Ramos (cell line): ENCODE measurements around the gene ZBTB7C.

Source experiments
- in situ Hi-C: fragments of 300-500 bp; cut with MboI; formaldehyde crosslinking; loops from one replicate; pipeline ENCODE4 v1.14.3; 2022; ENCODE audit warnings: low sequenced_read_pairs; ENCODE audit not compliant: unreplicated experiment

The ZBTB7C gene

DNA sequence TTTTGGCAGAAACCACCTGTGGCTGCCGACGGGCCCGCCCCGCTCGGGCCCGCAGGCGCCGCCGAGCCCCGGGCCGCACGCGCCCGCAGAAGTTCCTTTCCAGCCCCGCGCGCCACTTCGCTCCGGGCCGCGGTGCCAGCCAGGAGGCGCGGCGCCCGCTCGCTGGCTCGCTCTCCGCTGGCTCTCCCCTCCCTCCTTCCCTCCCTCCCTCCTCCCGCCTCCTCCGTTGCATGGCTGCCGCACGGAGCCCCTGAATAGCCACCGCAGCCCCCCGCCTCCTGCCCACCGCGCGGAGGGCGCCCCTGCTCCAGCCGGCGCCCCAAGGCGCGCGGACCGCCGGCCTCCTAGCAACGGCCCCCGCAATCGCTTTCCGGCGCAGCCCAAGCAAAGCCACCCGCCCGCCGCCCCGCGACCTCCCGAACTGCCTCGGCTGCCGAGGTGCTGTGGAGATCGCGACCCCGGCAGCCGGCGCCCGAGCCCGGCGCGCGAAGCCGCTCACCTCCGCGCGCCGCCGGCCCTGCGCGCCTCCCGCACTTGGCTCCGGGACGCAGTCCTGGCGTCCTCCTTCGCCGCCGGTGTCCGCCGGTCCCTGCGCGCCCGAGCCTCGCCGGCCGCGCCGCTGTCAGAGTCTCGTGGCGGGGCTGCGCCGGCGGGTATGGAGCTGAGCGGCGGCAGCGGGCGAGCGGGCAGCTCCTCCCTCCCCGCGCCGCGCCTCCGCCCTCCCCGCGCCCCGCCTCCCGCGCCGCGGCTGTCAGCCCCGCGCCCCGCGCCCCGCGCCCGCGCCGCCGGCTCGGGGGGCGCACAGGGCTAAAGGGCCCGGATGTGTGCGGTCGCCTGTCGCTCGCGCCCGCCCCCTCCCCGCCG lies at the start of gene ZBTB7C:
Gene ZBTB7C (minus strand): TSS at position 657 of the 864 bp plus-strand sequence.
- in situ Hi-C loops: no loop called here

DNA sequence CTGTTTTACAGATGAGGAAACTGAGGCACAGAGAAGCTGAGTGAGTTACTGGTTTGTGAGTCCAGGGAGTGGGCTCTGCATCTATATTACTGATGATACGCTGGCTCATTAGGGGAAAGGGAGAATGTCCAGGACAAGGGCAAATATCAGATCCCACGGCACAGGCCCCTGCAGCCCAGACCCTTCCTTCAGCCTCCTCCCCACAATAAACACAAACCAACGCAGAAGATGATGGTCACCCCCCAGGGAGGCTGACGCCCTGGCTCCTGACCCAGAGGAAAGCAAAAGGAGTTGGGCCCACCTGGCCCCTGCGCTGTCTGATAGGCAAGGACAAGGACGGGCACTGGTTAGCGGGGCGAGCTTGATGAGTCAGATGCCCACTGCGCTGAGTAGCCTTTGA lies 47.7 kb upstream of the ZBTB7C start:
- in situ Hi-C loops: no loop called here

DNA sequence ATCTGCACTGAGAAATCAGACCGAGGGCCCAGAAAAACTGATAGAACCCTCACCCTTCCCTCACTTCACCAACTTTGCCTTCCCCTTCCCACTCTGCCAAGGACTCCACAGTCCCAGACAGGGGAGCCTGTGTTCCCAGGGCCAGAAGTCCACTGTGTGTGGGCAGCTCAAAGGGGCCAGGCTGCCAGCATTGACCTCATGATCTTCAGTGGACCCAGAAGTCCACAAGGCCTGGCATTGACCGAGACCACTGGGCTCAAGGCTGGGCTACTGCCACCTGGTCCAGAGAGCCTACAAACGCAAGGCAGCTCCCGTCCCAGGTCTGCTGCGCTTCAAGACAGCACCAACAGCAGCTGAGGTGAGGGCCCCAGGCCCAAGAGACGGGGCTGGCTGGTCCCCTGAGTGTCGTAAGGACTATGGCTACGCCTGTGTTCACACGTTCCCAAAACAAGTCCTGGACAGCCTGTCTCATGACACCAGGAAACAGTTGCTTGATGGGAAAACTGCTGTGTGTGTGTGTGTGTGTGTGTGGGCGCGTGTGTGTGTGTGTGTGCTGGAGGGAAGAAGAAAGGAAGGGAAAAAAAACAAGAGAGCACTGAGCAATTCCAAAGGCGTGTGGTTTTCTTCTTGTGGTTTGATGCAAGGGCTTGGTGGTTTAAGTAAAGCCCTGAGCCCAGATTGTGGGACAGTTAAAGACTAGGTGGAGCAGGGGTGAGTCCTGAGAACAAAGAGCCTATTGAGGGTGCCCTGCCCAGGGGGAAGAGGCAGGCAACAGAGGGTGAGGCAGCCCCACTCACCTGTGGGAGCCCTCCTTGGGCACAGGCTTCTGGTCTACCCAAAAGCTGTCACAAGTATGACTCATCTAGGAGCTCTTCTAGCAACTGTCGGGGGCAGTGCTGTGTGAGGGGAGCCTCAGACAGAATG lies 46.6 kb upstream of the ZBTB7C start:
- in situ Hi-C loops: no loop called here

DNA sequence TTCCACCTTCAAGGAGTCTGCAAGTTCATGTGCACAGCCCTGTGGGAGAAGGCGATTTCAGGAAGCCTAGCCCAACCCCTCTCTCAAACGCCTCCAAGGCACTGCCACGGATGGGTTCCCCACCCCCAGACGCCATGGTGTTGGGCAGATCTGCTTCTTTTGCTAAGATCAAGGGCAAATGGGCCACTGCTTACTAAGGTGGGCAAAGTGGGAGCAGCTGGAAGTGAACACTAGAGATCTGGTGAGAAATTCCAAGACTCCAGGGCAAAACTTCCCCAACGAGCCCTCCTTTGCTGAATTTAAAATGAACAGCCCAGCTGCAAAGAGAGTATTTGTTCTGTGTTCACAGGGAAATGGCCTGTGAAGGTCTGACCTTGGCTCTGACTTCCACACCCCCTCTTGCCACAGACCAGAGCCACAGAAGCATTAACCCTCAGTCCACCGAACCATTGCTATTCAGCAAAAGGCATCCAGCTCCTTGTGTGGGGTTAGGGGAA lies 45.1 kb upstream of the ZBTB7C start:
- in situ Hi-C loops: no loop called here

DNA sequence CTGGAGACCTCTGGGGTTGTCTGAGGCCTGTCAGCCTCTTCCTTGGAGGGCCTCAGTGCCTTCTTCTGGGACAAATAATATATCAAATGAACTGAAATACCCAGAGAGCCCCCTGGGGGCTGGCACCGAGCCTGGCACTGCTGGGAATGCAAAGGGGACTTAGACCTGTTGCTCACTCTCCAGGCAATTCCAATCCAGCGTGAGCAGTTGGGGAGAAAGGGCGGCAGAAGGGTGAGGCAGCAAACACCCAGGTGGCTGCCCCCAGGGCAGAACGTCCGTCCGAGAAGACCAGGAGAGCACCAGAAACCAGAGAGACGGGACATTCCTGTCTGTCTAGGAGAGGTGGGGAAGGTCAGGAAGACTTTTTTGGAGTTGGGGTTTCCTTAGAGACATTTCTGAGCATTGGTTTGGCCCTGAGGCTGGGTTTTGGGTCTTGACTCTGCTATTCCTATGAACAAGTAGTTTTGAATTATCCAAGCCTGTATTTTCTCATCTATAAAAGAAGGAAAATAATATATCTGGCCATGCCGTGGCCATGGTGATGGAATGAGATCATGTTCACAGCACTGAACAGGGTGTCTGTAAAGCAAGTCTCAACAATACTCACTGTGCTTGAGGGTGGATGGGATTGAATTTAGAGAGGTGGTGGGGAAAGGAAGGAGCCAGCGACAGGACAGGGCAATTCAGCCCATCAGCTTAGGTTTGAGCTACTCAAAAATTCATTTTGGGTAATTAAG lies 44.3 kb upstream of the ZBTB7C start:
- in situ Hi-C loops: no loop called here

DNA sequence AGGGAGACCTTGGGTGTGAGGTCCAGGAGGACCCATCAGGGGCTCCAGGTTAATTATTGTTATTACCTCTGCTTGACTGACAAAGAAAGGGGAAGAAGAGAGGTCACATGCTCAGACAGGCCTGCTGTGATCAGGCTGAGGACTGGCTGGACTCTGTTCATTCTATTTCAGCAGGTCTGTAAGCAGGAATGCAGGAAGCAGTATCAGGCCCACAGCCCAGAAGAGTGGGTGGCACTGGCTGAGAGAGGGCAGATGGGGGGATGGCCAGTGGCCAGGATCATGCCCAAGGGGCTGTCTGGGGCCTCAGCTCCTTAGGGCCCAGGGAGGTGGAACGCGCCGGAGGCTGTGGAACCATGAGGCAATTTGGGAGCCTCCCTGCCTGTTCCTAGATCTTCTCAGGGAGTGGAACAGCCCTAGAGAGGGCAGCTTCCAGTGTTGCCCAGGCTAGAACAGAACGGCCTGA lies 43.7 kb upstream of the ZBTB7C start:
- in situ Hi-C loops: no loop called here

DNA sequence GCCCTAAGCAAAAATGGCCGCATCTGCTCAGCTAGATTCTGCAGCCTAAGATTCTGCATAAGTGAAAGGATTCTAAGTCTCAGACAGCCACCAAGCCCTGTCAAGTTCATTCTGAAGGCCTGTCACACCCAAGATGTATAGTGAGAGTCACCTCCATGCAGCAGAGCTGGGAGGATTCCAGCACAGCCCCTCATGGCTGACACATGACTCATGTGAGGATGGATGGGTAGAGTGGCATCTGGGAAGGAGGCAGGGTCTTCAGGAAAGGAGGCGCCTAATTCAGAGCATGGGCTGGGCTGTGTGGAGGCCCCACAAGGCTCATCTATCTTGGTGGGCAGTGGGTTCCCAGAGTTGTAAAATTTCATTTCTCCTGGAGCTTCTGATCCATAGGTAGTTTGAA lies 41.5 kb upstream of the ZBTB7C start:
- in situ Hi-C loops: no loop called here

DNA sequence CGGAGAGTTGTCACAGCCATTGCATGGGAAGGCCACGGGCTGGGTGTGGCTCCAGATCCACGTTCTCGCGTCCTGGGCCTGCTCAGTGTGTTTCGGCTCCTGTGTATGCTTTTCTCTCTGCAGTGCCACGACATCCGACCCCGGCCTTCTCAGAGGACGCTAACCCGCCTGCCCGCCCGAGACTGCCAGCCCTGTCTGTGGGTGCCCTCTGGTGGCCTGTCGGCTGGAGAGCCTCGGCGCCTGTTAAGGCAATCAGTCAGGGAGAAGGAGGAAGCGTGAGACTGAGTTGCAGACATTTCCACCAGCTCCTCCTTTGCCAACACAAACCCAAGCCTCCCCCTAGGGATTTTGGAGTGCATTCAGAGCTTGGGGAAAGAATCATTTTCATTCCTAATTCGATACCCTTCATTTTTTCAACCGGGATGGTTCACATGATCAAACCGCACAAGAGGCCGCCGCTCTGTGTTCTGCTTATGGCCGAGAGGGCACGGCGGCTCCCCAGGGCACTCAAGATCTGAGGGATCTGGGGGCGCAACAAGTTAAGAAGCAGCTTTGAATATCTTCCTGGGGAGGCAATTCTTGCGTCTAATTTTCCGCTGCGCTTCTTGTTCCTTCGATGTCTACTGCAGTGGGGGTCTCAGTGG lies 37.5 kb upstream of the ZBTB7C start:
- in situ Hi-C loops: loop anchor here (10.0 to 25.0 kb wide), 2 partner anchors 412 to 659 kb away; no protein-coding TSS in a partner anchor

DNA sequence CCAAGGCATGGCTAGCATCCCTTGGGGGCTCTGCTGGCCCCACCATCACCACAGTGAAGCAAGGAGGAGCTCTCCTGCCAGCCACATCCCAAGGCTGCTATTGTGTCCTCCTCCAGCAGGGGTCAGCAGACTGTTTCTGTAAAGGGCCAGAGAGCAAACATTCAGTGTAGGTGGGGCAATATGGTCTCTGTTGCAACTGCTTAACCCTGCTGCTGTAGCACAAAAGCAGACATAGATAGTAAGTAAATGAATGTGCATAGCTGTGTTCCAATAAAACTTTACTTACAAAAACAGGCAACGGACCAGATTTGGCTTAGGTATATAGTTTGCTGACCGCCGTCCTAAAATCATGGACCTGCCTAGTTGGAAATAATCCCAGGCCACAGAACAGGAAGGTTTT lies 36.4 kb upstream of the ZBTB7C start:
- in situ Hi-C loops: loop anchor here (10.0 to 25.0 kb wide), 2 partner anchors 411 to 658 kb away; no protein-coding TSS in a partner anchor

DNA sequence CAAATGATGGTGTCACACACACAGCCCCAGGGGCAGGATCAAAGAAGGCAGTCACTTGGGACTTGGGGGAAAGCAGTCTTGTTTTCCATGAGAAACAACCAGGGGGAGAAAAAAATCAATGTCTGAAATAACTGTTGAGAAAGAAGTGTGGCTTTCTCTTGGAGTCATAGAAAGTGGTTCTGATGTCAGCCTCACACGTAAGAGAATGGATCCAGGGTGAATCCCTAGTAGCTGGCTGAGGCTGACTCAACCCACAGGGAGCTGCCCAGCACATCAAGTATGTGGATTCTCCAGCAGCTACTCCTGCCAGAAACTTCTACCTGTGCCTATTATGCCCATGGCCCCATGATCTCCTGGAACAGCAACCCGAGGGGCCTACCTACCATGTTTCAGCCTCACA lies 33.6 kb upstream of the ZBTB7C start:
- in situ Hi-C loops: loop anchor here (10.0 to 25.0 kb wide), 2 partner anchors 408 to 655 kb away; no protein-coding TSS in a partner anchor

DNA sequence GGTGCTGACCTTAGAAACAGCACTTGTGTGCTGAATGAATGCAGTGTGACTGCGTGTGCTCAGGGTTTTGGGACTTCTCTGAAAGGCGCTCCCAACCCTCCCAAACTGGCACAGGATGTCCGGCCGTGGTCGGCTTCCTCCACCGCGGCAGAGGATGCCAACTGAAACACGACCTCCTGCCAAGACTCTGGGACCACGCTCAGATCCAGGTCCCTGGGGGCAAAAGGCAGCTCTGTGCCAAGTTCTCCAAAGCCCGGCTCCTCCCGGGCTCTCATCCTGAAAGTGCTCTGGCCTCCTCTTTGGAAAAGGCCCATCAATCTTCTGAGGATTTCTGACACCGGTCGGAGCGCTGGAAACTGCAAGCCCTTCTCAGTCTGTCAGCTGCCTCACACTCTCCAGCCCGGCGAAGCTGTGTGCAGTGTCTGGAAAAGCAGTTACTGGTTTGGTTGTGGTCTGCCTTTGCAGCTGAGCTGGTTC lies 32.3 kb upstream of the ZBTB7C start:
- in situ Hi-C loops: loop anchor here (10.0 to 25.0 kb wide), 2 partner anchors 407 to 654 kb away; no protein-coding TSS in a partner anchor

DNA sequence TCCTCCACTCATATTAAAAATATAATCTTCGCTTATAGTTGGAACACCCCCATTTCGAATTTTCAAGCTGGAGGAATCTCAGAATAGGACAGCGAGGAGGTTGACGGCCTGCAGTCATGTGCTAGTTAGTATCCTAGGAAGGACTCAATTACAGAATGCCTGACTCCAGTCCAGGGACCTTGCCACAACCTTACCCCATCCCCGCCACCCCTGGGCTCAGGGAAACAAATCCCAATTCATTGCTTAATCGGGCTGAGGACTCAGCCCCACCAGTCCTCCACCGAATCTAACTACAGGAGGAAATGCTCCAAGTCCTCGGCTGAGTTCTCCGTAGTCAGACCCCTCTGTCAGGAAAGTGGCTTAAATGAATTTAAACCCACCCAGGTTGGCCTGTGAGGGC lies 31.7 kb upstream of the ZBTB7C start:
- in situ Hi-C loops: loop anchor here (10.0 to 25.0 kb wide), 2 partner anchors 406 to 654 kb away; no protein-coding TSS in a partner anchor

DNA sequence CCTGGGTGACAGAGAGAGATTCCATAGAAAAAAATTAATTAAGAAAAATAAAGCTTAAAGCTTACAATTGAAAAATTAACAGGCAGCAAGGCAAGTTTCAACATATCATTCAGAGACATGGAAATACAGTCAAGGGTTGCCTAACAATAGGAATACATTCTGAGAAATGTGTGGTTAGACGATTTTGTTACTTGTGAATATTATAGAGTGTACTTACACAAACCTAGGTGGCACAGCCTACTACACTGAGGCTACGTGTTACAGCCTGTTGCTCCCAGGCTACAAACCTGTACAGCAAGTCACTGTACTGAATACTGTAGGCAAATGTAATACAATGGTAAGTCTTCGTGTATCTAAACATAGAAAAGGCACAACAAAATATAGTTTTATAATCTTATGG lies 27.7 kb upstream of the ZBTB7C start:
- in situ Hi-C loops: loop anchor here (25.0 kb wide), 1 partner anchor 650 kb away; no protein-coding TSS in a partner anchor

DNA sequence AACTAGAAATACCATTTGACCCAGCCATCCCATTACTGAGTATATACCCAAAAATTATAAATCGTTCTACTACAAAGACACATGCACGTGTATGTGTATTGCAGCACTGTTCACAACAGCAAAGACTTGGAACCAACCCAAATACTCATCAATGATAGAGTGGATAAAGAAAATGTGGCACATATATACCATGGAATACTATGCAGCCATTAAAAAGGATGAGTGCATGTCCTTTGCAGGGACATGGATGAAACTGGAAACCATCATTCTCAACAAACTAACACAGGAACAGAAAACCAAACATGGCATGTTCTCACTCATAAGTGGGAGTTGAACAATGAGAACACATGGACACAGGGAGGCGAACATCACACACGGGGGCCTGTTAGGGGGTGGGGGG lies 25.2 kb upstream of the ZBTB7C start:
- in situ Hi-C loops: loop anchor here (25.0 kb wide), 1 partner anchor 647 kb away; no protein-coding TSS in a partner anchor

DNA sequence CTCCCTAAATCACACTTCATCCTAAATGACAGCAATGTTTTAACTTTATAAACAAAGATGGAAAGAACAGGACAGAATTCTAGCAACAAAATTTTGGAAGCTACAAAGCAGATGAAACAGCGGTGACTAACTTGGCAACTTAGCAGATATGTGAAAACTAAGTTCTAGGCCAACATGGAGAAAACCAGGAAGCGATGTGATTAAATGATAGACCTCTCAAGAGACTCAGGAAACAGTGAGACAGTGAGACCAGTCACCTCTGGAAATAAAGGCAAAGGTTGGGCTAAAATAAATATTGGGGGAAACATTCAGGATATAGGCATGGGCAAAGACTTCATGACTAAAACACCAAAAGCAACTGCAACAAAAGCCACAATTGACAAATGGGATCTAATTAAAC lies 24.4 kb upstream of the ZBTB7C start:
- in situ Hi-C loops: loop anchor here (25.0 kb wide), 1 partner anchor 646 kb away; no protein-coding TSS in a partner anchor

DNA sequence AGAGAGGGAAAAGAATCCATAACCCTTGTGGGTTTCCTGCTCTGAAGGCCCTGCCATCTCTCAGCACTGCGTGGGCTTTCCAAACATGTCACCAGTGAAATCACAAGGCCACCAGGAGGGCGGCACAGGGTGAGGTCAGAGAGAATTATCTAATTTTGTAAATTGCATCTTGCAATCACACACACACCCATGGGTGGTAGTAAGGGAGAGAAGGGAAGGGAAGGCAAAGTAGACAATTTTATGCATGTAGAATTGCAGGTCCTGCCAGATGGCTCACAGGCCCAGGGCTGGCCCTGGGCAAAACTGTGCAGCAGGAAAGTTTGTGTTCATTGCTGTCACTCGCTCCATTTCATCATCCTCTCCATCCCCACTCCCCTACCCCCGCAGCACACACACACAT lies 21.0 kb upstream of the ZBTB7C start:
- in situ Hi-C loops: loop anchor here (25.0 kb wide), 1 partner anchor 643 kb away; no protein-coding TSS in a partner anchor

DNA sequence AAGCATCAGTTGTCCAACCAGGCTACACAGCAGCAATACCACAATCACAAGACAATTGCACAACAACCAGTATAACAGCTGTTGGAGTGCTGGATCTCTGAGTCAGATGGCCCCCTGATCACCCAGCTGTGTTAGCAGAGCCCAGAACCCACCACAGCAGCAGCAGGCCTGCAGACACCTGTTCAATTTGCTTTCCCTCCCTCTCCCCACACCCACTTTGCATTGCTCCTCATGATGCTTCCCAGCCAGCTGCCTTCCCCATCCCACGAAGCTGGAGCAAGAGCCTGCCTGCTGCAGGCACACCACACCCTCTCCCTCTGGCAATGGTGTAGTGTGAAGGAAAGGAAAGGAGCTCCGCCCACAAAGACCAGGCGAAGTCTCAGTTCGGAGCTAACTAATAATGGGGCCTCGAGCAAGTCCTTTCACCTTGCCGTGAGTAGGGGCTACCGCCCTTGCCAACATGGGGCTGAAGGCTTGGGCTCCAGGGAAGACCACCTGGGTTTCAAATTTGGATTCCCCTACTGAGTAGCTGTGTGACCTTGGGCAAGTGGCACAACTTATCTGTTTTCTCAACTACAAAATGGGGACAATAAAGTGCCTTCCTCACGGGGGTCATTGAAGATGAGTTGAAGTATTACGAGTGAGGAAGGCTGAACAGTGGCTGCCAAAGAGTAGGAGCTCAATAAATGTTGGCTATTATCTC lies 19.4 kb upstream of the ZBTB7C start:
- in situ Hi-C loops: loop anchor here (25.0 kb wide), 1 partner anchor 641 kb away; no protein-coding TSS in a partner anchor

DNA sequence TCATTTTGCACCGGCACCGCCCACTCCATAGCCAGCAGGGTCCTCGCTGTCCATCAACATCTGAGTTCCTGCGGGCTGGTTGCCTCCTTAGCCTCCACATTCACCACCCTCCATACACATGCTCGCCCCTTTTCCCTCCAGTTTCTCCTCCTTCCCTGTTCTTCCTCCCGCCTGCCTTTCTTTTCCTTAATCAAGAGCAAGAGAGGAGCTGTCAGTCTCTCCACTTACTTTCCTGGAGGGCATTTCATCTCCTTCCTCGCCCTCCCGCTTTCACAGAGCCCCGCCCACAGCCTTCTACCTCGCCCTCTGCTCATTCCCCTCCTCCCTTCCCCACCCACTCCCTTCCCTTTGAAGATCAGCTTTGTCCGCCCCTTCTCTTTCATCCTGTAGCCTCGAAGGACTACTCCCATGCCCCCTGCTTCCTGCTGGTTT lies 13.8 kb upstream of the ZBTB7C start:
- in situ Hi-C loops: no loop called here
